ENCODE data around the gene DHRS11. TPM values are rescaled to one million over a fixed set of nuclear protein-coding genes. Genes with fewer than 3 reads are reported as not detected.
A peak's percentile ranks its signal among the peaks of the same experiment; 100 is the strongest.
"Not testable (repeated sequence)": the region's sequence is repeated elsewhere in the genome, so short reads cannot be mapped to it uniquely, and the experiment has no call there.

DHRS11 gene
- total and polyA plus RNA-seq, 4 experiments from 2014 or later, result 3.6 to 7.8 (median 5.6) TPM

DNA sequence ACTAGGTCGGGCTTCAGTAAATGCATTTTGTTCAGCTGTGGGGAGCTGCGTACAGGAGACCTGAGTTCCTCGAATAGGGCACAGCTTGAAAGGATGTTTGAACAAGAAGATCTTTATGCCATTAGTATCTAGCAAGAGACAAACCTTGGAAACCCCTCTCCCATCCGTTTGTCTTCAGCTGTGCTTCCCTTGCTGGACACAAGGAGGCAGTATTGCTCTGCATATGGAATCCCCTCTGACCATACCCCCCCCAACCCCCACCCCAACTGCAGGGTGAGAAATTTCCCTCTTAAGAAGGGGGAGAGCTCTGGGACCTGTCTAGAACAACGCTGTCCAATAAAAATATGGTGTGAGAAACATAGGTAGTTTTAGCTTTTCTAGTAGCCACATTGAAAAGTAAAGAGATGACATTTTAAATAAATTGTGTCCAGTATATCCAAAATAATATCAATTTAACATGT, 11.3 kb downstream of the DHRS11 start:
- Histone ChIP-seq H3K4me1 (ENCODE audit: insufficient read depth, low read length) (peaks cover 34% of the 10 kb centered on the region), H3K36me3 (ENCODE audit: insufficient read depth, low read length) (no peaks in the 10 kb centered on the region), H3K9me3 (ENCODE audit: control insufficient read depth in 1 of 2, low read length in 2 of 2) (no peaks in the 10 kb centered on the region), H3K27ac (ENCODE audit: low read depth, low read length) (no peak overlapping the region), H3K4me3 (ENCODE audit: low read length in 2 of 2) (peak overlapping the region; percentile 76 to 86), H3K27me3 (ENCODE audit: insufficient read depth, low read length) (no peaks in the 10 kb centered on the region)
- intact Hi-C loops (cut with micrococcal nuclease), result loop anchor here (1.0 to 10.0 kb wide), 4 partner anchors 24 to 770 kb away; partner anchors contain the start of gene AATF
- H3K36me3 Mint-ChIP-seq, result peaks cover 8 to 12% of the 10 kb centered on the region in 2 donors
- DNase-seq, result peak; percentile 61 to 82 (median 64)
- no peaks in the 10 kb centered on the region for H3K9me3 Mint-ChIP-seq
- peaks cover 27 to 49% (median 37%) of the 10 kb centered on the region in 4 donors for H3K4me1 Mint-ChIP-seq
- H3K4me3 Mint-ChIP-seq, result peak overlapping the region; percentile 84 to 95 (median 93)
- CTCF ChIA-PET (ENCODE audit: partially characterized antibody), result interaction anchor here (0.6 to 4.6 kb wide), 35 partner anchors 12 to 773 kb away, joined by 3 to 62 read pairs (median 4); partner anchors contain the start of genes C17orf78, DHRS11, MYO19 and PIGW
- H3K27me3 Mint-ChIP-seq, result no peaks in the 10 kb centered on the region
- POLR2A ChIA-PET (ENCODE audit: partially characterized antibody), result interaction anchor here (0.6 to 4.4 kb wide), 7 partner anchors 11 to 359 kb away, joined by 3 to 45 read pairs (median 12); partner anchors contain the start of genes DHRS11, GGNBP2, MYO19 and PIGW
- H3K27ac Mint-ChIP-seq, result peak overlapping the region; percentile 23 to 89 (median 72)

DNA sequence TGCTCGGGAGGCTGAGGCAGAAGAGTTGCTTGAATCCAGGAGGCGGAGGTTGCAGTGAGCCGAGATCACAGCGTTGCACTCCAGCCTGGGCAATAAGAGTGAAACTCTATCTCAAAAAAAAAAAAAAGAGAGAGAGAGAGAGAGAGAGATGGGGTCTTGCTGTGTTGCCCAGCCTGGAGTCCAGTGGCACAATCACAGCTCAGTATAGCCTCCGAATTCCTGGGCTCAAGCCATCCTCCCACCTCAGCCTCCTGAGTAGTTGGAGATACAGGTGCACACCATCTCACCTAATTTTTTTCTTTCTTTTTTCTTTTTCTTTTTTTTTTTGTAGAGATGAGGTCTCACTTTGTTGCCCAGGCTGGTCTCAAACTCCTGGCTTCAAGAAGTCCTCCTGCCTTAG, 13.3 kb downstream of the DHRS11 start:
- H3K4me3 Mint-ChIP-seq; H3K27ac ChIP-seq (ENCODE audit: low read depth, low read length); H3K36me3 ChIP-seq (ENCODE audit: insufficient read depth, low read length); DNase-seq; H3K27ac Mint-ChIP-seq; H3K27me3 Mint-ChIP-seq; H3K9me3 ChIP-seq (ENCODE audit: control insufficient read depth in 1 of 2, low read length in 2 of 2); H3K9me3 Mint-ChIP-seq; POLR2A ChIA-PET (ENCODE audit: partially characterized antibody); H3K27me3 ChIP-seq (ENCODE audit: insufficient read depth, low read length); H3K4me3 ChIP-seq (ENCODE audit: low read length in 2 of 2): not testable (repeated sequence)
- CTCF ChIA-PET (ENCODE audit: partially characterized antibody), result interaction anchor here (1.2 to 4.6 kb wide), 2 partner anchors 442 to 635 kb away, joined by 3 to 62 read pairs; no protein-coding TSS in a partner anchor
- Mint-ChIP-seq H3K4me1 (peaks cover 28 to 60% (median 40%) of the 10 kb centered on the region in 4 donors), H3K36me3 (peaks cover 12% of the 10 kb centered on the region in 2 donors)
- peaks cover 38% of the 10 kb centered on the region for H3K4me1 ChIP-seq (ENCODE audit: insufficient read depth, low read length)
- intact Hi-C loops (cut with micrococcal nuclease), result loop anchor here (10.0 kb wide), 1 partner anchor 340 kb away; the partner anchor contains the start of gene AATF

DNA sequence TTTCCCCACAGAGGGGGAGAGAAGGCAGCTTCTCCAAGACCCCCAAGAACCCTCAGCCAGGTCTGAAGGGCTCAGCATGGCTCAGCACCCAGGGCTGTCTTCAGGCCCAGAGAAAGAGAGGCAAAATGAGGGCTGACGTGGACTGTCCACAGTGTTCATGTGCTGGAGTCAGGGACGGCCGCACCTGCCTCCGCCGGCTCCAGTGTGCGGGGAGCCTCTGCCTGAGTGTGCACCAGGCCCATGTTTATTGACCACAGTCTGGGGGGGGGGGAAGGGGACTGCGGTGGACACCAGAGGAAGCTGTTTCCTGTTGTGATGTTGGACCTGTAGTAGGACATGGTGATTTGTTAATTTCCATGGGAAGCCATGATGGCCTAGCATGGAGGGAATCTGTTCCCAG, 16.6 kb downstream of the DHRS11 start:
- Mint-ChIP-seq H3K36me3 (peaks cover 6 to 12% of the 10 kb centered on the region in 2 donors), H3K9me3 (no peaks in the 10 kb centered on the region), H3K27me3 (no peaks in the 10 kb centered on the region), H3K27ac (no peak overlapping the region), H3K4me3 (no peak overlapping the region), H3K4me1 (peaks cover 16 to 40% (median 24%) of the 10 kb centered on the region in 4 donors)
- CTCF ChIA-PET (ENCODE audit: partially characterized antibody), result no interaction called here
- POLR2A ChIA-PET (ENCODE audit: partially characterized antibody), result no interaction called here
- H3K27me3 ChIP-seq (ENCODE audit: insufficient read depth, low read length), result no peaks in the 10 kb centered on the region
- no peak overlapping the region for H3K27ac ChIP-seq (ENCODE audit: low read depth, low read length)
- H3K36me3 ChIP-seq (ENCODE audit: insufficient read depth, low read length), result no peaks in the 10 kb centered on the region
- DNase-seq, result no peak
- no peak overlapping the region for H3K4me3 ChIP-seq (ENCODE audit: low read length in 2 of 2)
- intact Hi-C loops (cut with micrococcal nuclease), result loop anchor here (10.0 kb wide), 1 partner anchor 337 kb away; the partner anchor contains the start of gene AATF
- H3K4me1 ChIP-seq (ENCODE audit: insufficient read depth, low read length), result peaks cover 20% of the 10 kb centered on the region
- H3K9me3 ChIP-seq (ENCODE audit: control insufficient read depth in 1 of 2, low read length in 2 of 2), result no peaks in the 10 kb centered on the region

DNA sequence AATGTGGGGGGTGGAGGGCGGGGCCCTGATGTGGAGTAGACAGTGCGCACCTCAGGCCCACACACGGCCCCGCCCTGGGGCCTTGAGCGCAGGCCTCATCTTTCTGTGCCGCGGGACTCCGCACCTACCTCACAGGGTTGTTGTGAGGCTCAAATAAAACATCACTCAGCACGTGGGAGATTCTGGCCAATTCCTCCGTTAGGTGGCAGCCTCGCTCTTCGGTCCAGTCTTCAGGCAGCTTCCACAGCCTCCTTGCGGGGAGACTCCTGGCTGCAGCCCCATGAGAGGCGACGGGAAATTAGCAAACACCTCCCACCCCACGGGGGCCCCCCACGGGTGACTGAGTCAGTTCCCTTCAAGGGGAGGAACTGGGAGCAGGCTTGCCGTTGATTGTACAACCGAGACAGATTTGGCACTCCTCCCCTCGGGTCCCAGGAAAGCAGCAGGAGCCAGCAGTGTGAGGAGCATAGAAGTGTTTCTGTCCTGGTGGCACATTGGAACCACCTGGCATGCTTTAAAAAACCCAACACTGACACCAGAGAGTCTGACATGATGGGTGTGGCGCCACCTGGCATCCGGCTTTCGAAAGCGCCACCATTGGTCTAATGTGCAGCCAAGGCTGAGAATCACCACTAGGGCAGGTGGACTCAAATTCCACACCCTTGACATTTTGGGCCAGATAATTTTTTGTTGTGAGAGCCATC, 17.3 kb downstream of the DHRS11 start:
- Mint-ChIP-seq H3K27ac (peak overlapping the region in 2 of 7 donors; percentile 57 to 69), H3K4me1 (peaks cover 14 to 37% (median 22%) of the 10 kb centered on the region in 4 donors), H3K36me3 (peaks cover 6 to 12% of the 10 kb centered on the region in 2 donors), H3K27me3 (no peaks in the 10 kb centered on the region), H3K4me3 (no peak overlapping the region), H3K9me3 (no peaks in the 10 kb centered on the region)
- intact Hi-C loops (cut with micrococcal nuclease), result loop anchor here (10.0 kb wide), 1 partner anchor 336 kb away; the partner anchor contains the start of gene AATF
- no peak overlapping the region for H3K4me3 ChIP-seq (ENCODE audit: low read length in 2 of 2)
- H3K27ac ChIP-seq (ENCODE audit: low read depth, low read length), result no peak overlapping the region
- no peak for DNase-seq
- H3K9me3 ChIP-seq (ENCODE audit: control insufficient read depth in 1 of 2, low read length in 2 of 2), result no peaks in the 10 kb centered on the region
- peaks cover 15% of the 10 kb centered on the region for H3K4me1 ChIP-seq (ENCODE audit: insufficient read depth, low read length)
- ChIA-PET CTCF (ENCODE audit: partially characterized antibody) (no interaction called here), POLR2A (ENCODE audit: partially characterized antibody) (no interaction called here)
- H3K27me3 ChIP-seq (ENCODE audit: insufficient read depth, low read length), result no peaks in the 10 kb centered on the region
- no peaks in the 10 kb centered on the region for H3K36me3 ChIP-seq (ENCODE audit: insufficient read depth, low read length)

DNA sequence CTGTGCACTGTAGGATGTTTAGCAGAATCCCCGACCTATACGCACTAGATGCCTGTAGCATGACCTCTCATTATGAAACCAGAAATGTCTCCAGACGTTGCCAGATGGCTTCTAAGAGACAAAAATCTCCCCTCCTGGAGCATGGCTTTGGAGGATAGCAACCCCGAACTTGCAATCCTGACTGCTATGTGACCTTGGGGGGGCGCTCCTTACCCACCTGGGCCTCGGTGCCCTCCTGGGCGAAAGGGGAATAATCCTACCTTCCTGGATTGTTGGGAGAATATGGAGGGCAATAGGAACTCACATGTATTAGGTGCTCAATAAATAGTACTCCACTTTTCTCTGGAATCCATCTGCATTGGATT, 17.8 kb downstream of the DHRS11 start:
- peaks cover 10 to 31% (median 17%) of the 10 kb centered on the region in 4 donors for H3K4me1 Mint-ChIP-seq
- H3K9me3 Mint-ChIP-seq, result peaks cover 0 to 2% (median 0%) of the 10 kb centered on the region in 8 donors
- DNase-seq, result no peak
- H3K4me3 Mint-ChIP-seq, result no peak overlapping the region
- H3K27ac ChIP-seq (ENCODE audit: low read depth, low read length), result no peak overlapping the region
- no peaks in the 10 kb centered on the region for H3K27me3 Mint-ChIP-seq
- intact Hi-C loops (cut with micrococcal nuclease), result loop anchor here (10.0 kb wide), 1 partner anchor 335 kb away; the partner anchor contains the start of gene AATF
- H3K27me3 ChIP-seq (ENCODE audit: insufficient read depth, low read length), result no peaks in the 10 kb centered on the region
- no peak overlapping the region for H3K4me3 ChIP-seq (ENCODE audit: low read length in 2 of 2)
- POLR2A ChIA-PET (ENCODE audit: partially characterized antibody), result no interaction called here
- H3K36me3 ChIP-seq (ENCODE audit: insufficient read depth, low read length), result no peaks in the 10 kb centered on the region
- H3K36me3 Mint-ChIP-seq, result peaks cover 3 to 12% of the 10 kb centered on the region in 2 donors
- peaks cover 12% of the 10 kb centered on the region for H3K4me1 ChIP-seq (ENCODE audit: insufficient read depth, low read length)
- CTCF ChIA-PET (ENCODE audit: partially characterized antibody), result no interaction called here
- H3K9me3 ChIP-seq (ENCODE audit: control insufficient read depth in 1 of 2, low read length in 2 of 2), result no peaks in the 10 kb centered on the region
- peak overlapping the region in 1 of 7 donors; percentile 69 for H3K27ac Mint-ChIP-seq

DNA sequence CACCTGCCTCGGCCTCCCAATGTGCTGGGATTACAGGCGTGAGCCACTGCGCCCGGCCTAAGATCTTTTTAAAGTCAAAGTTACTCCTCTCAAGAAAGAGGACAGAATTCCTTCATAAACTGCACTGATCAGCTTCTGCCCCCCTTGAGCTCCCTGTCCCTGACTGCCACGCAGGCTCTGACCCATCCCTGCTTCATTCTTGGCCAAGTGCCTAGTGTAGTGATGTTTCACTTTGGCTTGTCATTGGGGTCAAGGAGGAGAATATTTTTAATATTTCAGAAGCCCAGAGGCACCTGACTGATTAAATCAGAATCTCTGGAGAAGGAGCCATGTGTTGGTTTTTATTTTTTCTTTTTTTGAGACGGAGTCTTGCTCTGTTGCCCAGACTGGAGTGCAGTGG, 18.8 kb downstream of the DHRS11 start:
- ChIA-PET POLR2A (ENCODE audit: partially characterized antibody) (no interaction called here), CTCF (ENCODE audit: partially characterized antibody) (interaction anchor here (1.3 to 2.6 kb wide), 2 partner anchors 9 to 18 kb away, joined by 3 to 8 read pairs; partner anchors contain the start of gene MRM1)
- peaks cover 9% of the 10 kb centered on the region for H3K4me1 ChIP-seq (ENCODE audit: insufficient read depth, low read length)
- H3K27me3 ChIP-seq (ENCODE audit: insufficient read depth, low read length), result no peaks in the 10 kb centered on the region
- intact Hi-C loops (cut with micrococcal nuclease), result no loop called here
- H3K4me3 Mint-ChIP-seq, result no peak overlapping the region
- no peak overlapping the region for H3K27ac ChIP-seq (ENCODE audit: low read depth, low read length)
- H3K36me3 Mint-ChIP-seq, result peaks cover 3 to 12% of the 10 kb centered on the region in 2 donors
- H3K4me1 Mint-ChIP-seq, result peaks cover 8 to 23% (median 14%) of the 10 kb centered on the region in 4 donors
- H3K4me3 ChIP-seq (ENCODE audit: low read length in 2 of 2), result no peak overlapping the region
- DNase-seq, result no peak
- no peak overlapping the region for H3K27ac Mint-ChIP-seq
- no peaks in the 10 kb centered on the region for H3K36me3 ChIP-seq (ENCODE audit: insufficient read depth, low read length)
- peaks cover 0 to 2% (median 0%) of the 10 kb centered on the region in 8 donors for H3K9me3 Mint-ChIP-seq
- no peaks in the 10 kb centered on the region for H3K27me3 Mint-ChIP-seq
- H3K9me3 ChIP-seq (ENCODE audit: control insufficient read depth in 1 of 2, low read length in 2 of 2), result no peaks in the 10 kb centered on the region

DNA sequence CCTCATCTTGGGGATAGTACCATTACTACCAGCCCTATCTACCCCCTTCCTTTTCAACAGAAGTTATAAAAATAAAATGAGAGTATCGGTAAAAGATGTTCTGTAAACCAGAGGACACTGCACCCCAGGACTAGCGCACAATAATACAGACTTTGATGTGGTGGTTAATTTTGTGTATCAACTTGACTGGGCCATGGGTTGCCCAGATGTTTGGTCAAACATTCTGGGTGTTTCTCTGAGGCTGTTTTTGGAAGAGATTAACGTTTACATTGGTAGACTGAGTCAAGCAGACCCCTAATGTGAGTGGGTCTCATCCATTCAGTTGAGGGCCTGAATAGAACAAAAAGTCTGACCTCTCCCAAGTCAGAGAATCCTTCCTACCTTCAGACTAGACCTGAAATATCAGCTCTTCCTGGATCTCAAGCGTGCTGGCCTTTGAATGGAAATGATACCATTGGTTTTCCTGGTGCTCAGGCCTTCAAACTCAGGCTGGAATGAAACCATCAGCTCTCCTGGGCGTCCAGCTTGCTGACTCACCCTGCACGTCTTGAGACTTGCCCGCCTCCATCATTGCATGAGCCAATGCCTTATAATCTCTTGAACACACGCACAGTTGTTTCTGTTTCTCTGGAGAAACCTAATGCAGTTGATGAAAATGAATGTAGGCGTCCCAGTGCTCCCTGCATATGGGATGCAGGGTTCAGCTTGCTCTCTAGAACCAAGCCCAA, 19.8 kb downstream of the DHRS11 start:
- CTCF ChIA-PET (ENCODE audit: partially characterized antibody), result interaction anchor here (1.3 to 2.6 kb wide), 2 partner anchors 10 to 19 kb away, joined by 3 to 8 read pairs; partner anchors contain the start of gene MRM1
- H3K27me3 Mint-ChIP-seq, result no peaks in the 10 kb centered on the region
- Histone ChIP-seq H3K27me3 (ENCODE audit: insufficient read depth, low read length) (no peaks in the 10 kb centered on the region), H3K9me3 (ENCODE audit: control insufficient read depth in 1 of 2, low read length in 2 of 2) (no peaks in the 10 kb centered on the region), H3K4me1 (ENCODE audit: insufficient read depth, low read length) (peaks cover 3% of the 10 kb centered on the region), H3K4me3 (ENCODE audit: low read length in 2 of 2) (no peak overlapping the region), H3K27ac (ENCODE audit: low read depth, low read length) (no peak overlapping the region), H3K36me3 (ENCODE audit: insufficient read depth, low read length) (no peaks in the 10 kb centered on the region)
- peak overlapping the region in 1 of 7 donors; percentile 52 for H3K27ac Mint-ChIP-seq
- intact Hi-C loops (cut with micrococcal nuclease), result no loop called here
- no peak overlapping the region for H3K4me3 Mint-ChIP-seq
- POLR2A ChIA-PET (ENCODE audit: partially characterized antibody), result no interaction called here
- no peak for DNase-seq
- peaks cover 0 to 6% of the 10 kb centered on the region in 2 donors for H3K36me3 Mint-ChIP-seq
- H3K4me1 Mint-ChIP-seq, result peaks cover 1 to 15% (median 7%) of the 10 kb centered on the region in 4 donors
- H3K9me3 Mint-ChIP-seq, result peaks cover 0 to 2% (median 0%) of the 10 kb centered on the region in 8 donors

All from CD4-positive, alpha-beta memory T cell (primary cell).